GM21515 (cell line): ENCODE measurements around the gene ENPP1.

Experiments
- ATAC-seq: cut with Tn5 transposase; IDR thresholded peaks from one replicate; pipeline ENCODE4 v1.9.1; 2021; ENCODE audit not compliant: unreplicated experiment

ENPP1 gene

DNA sequence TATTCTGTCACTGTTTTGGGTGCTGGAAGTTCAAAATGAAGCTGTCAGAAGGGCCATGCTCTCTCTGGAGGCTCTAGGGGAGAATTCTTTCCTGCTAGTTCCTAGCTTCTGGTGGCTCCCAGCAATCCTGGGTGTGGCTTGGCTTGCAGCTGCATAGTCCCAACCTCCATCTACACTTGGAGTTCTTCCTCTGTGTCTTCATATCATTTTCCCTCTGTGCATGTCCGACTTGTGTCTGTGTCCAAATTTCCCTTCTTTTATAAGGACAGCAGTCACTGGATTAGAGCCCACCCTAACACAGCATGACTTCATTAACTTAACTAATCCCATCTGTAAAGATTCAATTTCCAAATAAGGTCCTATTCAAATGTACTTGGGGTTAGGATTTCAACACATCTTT is 23.3 kb upstream of the ENPP1 start:
- no peak for ATAC-seq

GRCh38 chr6:131787079-131787478 is 20.7 kb upstream of the ENPP1 start:
- ATAC-seq: no peak

DNA sequence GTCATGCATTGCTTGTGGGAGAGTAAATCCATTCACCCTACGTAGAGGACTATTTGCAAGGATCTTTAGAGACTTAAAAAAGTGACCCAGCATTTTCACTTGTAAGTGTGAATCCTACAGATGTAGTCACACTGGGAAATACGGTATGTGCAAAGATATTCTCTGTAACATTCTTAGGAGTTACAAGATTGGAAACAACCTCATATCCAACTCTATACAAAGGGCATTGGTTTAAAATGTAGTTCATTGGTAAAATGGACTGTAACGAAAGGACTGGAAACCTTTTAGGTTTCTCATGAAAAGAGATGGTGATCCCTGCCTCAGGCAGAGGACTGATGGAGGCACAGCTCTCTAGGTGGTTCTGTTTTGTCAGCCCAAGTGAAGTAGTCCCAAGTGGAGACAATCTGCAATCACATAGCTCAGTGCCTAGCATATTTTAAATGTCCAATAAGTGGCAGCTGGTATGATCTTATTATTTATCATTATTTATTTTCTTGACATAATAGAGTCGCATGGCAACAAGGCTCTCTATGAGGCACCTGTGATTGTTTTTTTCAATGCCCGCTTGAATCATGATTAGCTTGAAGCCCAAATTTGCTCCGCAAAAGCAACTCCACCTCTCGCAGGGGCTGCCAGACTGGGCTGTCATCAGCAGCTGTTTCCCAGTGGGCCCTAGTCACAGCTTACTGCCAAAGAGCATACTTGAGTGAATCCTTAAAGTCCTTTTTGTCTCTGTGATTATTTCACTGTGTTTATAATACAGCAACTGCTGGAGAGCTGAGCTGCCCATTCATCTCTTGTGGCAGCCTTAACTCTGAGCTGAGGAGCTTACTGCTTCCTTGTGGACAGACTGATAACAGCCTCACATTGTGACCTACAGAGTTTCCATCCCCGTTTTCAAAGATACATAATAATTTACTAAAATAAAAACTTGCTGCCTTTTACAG is 19.8 kb upstream of the ENPP1 start:
- ATAC-seq: no peak

DNA sequence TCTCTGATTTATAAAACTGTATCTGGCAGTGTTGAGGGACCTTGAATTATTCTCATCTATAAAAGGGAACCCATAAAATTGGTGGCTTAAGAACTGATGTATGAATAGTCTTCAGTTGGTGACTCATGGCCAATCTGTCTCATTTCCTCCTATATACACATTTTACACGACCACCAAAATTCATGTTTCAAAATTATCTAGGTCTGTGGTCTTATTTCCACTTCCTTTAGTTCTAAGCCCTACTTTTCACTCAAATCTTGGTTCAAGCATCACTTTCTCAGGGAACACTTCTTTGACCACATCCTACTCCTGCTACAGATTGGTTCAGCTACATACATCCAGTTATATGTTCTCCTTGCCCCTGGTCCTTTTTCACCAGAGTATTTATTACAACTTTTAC is 18.6 kb upstream of the ENPP1 start:
- ATAC-seq: no peak

DNA sequence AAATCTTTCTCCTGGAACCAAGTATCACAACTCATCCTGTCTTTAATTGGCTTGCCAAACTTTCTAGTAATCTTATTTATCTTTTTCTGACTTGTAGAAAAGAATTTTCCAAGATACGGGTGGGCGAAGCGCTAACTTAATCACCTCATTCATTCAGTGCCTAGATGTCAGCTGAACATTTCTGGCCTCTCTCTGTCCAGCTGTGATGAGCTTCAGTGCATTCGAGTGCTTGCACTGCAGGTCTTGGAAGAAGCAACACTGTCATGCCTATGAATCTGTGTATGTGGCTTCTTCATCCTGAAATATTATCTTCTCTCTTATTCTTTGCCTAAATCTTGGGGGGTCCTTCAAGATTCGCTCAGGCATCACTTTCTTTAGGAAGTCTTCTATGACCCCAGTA is 16.3 kb upstream of the ENPP1 start:
- ATAC-seq: no peak

- no peak for ATAC-seq
Measured at GRCh38 chr6:131792091-131792496, 15.7 kb upstream of the ENPP1 start.

GRCh38 chr6:131795366-131795765 is 12.5 kb upstream of the ENPP1 start:
- ATAC-seq: no peak

- ATAC-seq: no peak
Measured at GRCh38 chr6:131802347-131802746, 5.5 kb upstream of the ENPP1 start.

- ATAC-seq: no peak
Measured at GRCh38 chr6:131803007-131803769, 4.6 kb upstream of the ENPP1 start.

GRCh38 chr6:131804131-131804530 is 3.7 kb upstream of the ENPP1 start:
- no peak for ATAC-seq

GRCh38 chr6:131807321-131807643 is 538 bp upstream of the ENPP1 start:
- ATAC-seq: no peak

- no peak for ATAC-seq
Measured at GRCh38 chr6:131808460-131809269, 845 bp downstream of the ENPP1 start.

- no peak for ATAC-seq
Measured at GRCh38 chr6:131811500-131811899, 3.7 kb downstream of the ENPP1 start.

DNA sequence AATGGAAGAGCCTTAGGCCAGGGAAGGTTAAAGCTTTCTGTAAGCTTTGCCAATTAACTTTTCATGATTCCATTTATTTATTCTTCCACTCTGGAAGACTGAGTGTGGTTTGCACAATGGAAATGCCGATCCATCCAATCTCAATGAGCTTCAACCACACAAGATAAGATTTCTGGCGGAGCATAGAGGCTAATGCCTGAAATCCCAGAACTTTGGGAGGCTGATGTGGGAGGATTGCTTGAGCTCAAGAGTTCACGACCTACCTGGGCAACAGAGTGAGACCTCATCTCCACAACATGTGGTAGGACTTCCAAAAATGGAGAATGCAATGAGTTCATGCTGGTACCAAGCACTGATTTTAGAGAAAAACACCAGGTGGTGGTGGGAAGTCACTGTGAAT is 6.2 kb downstream of the ENPP1 start:
- ATAC-seq: no peak

- no peak for ATAC-seq
Measured at GRCh38 chr6:131816869-131817268, 9.0 kb downstream of the ENPP1 start.

DNA sequence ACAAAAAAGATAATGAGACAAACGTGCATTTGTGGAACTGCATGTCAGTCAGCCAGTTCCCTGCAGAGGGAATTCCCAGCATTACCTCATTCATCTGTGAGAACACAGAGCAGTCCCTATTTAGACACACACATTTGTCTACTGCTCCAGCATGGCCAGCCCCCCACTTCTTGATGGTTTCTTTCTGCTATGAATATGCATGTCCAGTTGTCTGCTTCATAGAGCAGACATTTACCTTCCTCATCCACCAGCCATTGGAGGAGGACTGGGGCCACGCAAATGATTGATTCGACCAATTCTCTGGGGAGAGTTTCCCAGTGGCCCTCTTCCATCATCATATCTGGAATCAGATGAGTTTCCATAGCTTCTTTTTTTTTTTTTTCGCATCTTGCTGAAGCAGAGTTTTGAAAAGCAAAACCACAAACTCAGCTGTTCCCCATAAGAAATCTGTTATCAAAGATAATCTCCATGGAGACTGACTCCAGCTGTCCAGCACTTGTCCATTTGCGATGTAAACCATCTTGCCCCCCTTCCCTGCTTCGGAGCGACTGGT is 11.8 kb downstream of the ENPP1 start:
- no peak for ATAC-seq

DNA sequence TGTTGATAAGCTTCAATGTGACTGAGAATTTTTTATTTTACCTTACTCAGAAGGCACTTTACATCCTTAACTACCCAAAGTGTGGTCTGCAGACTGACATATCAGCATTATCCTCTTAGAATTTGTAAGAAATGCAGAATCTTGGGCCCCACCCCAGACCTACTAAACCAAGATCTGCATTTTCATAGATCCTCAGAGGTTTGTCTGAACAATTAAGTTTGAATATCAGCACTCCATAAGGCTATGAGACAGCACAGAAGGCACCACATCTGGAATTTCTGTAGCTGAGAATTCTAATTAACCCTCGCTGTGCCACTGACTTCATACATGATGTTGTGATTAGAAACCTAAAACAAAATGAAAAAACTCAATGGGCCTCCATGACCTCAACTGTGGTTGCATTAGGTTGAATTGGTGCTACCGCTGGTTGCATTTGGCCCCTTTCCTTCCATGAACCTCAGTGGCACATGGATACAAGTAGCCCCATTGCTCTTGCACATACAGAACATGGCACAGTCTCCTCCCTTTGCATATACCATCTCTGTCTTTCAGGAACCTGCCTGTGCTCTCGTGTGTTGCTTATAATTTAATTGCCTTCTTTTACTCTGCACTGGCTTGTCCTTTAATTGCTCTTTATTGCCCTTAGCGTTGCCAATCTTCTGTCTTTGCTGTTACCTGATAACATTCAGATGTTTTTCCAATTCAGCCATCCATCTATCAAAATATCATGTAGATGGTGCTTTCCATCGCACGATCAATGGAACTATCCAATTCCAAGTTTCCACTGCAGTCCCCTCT is 13.4 kb downstream of the ENPP1 start:
- no peak for ATAC-seq

DNA sequence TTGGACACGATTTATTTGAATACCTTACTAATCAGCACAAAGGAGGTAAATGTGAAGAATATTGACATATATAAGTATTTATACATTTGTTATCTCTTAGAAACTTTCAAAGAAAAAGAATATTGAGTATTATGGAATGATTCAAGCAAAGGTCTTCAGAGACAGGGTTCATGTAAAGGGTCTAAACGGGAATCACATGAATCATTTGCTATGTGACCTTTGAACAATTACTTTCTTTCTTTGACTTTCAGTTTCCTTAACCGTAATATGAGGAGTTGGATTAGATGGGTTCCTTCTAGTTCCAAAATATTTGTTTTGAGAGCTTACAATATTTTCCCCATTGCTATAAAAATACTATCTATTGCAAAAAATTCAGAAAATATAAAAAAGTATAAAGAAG is 14.3 kb downstream of the ENPP1 start:
- ATAC-seq: no peak

- ATAC-seq: no peak
Measured at GRCh38 chr6:131823276-131823902, 15.6 kb downstream of the ENPP1 start.

GRCh38 chr6:131825946-131826345 is 18.1 kb downstream of the ENPP1 start:
- ATAC-seq: no peak
